ENCODE data around the gene EEF1E1. TPM values are rescaled to one million over a fixed set of nuclear protein-coding genes. Genes with fewer than 3 reads are reported as not detected.

The EEF1E1 gene
- total RNA-seq, 4 donors from 2014 or later: 14.9 to 27.0 TPM; not detected in 2

DNA sequence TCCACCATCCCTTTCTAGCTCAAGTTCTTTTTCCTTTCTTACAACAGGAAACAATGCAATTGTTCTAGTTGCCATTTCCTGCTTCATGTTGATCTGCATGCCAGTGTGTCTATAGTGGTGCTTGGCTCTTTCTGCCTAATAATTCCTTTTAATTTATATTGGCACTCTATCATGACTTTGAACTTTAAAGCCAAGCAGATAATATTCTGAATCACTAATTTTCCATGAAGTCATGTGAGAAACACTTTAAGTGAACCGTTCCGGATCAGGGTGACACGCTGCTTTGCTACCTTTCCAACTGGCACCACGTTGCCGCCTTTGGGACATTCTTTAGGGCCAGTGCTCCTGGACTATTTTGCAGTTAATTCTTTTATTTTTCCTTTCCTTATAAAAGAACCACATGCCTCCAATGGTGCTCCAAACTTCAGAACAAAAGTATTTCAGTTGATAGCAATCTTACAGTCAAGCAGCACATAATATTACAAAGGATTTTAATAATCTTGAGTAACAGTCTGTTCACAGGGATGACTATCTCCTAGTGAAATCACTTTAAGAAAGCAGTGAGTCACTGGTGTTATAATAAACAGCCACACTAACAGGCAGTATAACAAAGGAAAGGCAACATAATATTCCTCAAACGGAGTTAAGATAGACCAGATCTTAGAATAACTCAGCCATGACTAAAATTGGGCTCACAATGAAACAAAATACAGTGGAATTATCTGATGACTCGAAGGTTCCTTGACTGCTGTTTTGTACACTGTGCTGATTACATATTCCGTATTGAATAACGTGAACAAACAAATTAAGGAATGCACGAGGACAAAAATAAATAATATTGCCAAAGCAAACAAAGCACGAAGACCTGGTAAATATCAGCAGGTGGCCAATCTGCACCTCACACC lies 19.1 kb downstream of the EEF1E1 start:
- Histone ChIP-seq H3K4me1 (peaks cover 0 to 5% (median 0%) of the 10 kb centered on the region in 4 donors), H3K27me3 (no peaks in the 10 kb centered on the region), H3K27ac (no peak overlapping the region), H3K9me3 (no peaks in the 10 kb centered on the region), H3K36me3 (peaks cover 0 to 2% (median under 1%) of the 10 kb centered on the region in 4 donors), H3K4me3 (no peak overlapping the region)
- no peak for DNase-seq
- WGBS, 2 donors (ENCODE audit: low coverage in 1 of 2): 64 to 78% methylated on average over 10 to 11 of the region's 11 CpGs
- in situ Hi-C loops (cut with MboI; ENCODE audit: low pct_ligation_motif_present in 1 of 4, low pct_unique_long_range_greater_than_20kb in 1 of 4, low sequenced_read_pairs in 3 of 4): no loop called here
- TF ChIP-seq POLR2AphosphoS5 (IDR thresholded peaks at IDR 0.05) (no peak), POLR2A (IDR thresholded peaks at IDR 0.05) (no peak), EP300 (IDR thresholded peaks at IDR 0.05; ENCODE audit: low read depth) (no peak)
- TF ChIP-seq, protein P1, sequence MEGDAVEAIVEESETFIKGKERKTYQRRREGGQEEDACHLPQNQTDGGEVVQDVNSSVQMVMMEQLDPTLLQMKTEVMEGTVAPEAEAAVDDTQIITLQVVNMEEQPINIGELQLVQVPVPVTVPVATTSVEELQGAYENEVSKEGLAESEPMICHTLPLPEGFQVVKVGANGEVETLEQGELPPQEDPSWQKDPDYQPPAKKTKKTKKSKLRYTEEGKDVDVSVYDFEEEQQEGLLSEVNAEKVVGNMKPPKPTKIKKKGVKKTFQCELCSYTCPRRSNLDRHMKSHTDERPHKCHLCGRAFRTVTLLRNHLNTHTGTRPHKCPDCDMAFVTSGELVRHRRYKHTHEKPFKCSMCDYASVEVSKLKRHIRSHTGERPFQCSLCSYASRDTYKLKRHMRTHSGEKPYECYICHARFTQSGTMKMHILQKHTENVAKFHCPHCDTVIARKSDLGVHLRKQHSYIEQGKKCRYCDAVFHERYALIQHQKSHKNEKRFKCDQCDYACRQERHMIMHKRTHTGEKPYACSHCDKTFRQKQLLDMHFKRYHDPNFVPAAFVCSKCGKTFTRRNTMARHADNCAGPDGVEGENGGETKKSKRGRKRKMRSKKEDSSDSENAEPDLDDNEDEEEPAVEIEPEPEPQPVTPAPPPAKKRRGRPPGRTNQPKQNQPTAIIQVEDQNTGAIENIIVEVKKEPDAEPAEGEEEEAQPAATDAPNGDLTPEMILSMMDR (IDR thresholded peaks at IDR 0.05): no peak
- intact Hi-C loops (cut with DNase I; ENCODE audit: low total_unique reads): no loop called here

DNA sequence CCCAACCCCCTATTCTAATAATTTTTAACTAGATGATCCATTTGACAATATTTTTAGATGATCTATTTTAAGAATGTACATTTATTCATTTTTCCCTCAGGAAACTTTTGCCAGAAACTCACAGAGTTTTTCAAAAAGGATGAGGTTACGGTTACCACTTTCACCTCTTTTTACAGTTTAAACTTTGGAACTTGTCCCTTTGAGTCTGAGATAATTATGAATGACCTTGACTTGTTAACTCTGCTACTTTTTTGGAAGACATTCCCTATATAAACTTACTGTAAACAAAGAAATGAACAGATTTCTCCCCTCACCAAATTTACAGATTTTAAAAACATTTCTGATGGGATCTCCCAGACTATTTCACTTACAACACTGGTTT lies 19.8 kb downstream of the EEF1E1 start:
- Histone ChIP-seq H3K4me3 (no peak overlapping the region), H3K9me3 (no peaks in the 10 kb centered on the region), H3K27me3 (no peaks in the 10 kb centered on the region), H3K36me3 (no peaks in the 10 kb centered on the region), H3K4me1 (peaks cover 0 to 5% (median 0%) of the 10 kb centered on the region in 4 donors), H3K27ac (no peak overlapping the region)
- no peak for DNase-seq
- in situ Hi-C loops (cut with MboI; ENCODE audit: low pct_ligation_motif_present in 1 of 4, low pct_unique_long_range_greater_than_20kb in 1 of 4, low sequenced_read_pairs in 3 of 4) (no loop called here), intact Hi-C loops (cut with DNase I; ENCODE audit: low total_unique reads) (no loop called here)
- WGBS, 2 donors (ENCODE audit: low coverage in 1 of 2): 89 to 100% methylated on average over 1 of the region's 1 CpG
- no peak for TF ChIP-seq POLR2A (IDR thresholded peaks at IDR 0.05)
- TF ChIP-seq EP300 (IDR thresholded peaks at IDR 0.05; ENCODE audit: low read depth): no peak
- TF ChIP-seq, protein P1 (IDR thresholded peaks at IDR 0.05): no peak

DNA sequence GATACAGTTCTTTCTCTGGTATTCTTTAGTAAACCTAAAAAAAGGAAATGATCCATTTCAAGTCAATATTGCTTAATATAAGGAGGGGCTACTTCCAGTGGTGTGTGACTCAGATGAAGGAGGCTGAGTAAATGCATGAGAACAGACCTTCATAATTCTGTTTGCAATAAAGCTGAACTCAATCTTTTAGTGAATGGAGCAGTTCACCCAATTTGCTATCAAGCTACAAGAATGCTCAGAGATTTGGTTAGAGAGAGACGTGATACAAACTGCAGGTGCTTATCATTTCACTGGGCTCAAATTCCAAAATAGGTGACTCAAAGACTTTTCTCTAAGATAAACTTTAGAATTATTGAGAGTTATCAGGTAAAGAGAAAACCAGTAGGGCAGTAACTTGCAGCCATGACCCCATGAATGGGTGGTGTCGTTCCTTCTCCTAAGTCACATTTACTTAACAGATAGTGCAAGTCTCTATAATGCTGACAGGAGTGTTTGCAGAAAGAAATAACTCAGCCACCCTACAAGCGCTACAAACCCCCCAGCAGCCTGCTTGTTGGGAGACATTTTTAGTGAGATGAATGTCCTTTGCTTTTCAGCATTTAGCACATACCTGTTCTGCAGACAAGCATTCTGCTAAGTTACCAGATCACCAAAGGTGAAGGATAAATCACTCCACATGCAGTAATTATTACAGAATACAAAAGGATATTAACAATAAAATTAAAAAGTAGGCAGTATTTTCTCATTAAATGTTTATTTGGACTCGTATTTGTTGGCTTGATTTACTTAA lies 21.8 kb downstream of the EEF1E1 start:
- Histone ChIP-seq H3K27ac (no peak overlapping the region), H3K4me3 (no peak overlapping the region), H3K36me3 (no peaks in the 10 kb centered on the region), H3K27me3 (no peaks in the 10 kb centered on the region), H3K9me3 (no peaks in the 10 kb centered on the region), H3K4me1 (peaks cover 0 to 5% (median 0%) of the 10 kb centered on the region in 4 donors)
- intact Hi-C loops (cut with DNase I; ENCODE audit: low total_unique reads) (loop anchor here (1.0 kb wide), 1 partner anchor 13 kb away; no protein-coding TSS in a partner anchor), in situ Hi-C loops (cut with MboI; ENCODE audit: low pct_ligation_motif_present in 1 of 4, low pct_unique_long_range_greater_than_20kb in 1 of 4, low sequenced_read_pairs in 3 of 4) (no loop called here)
- no peak for DNase-seq
- WGBS, 2 donors (ENCODE audit: low coverage in 1 of 2): 69 to 81% methylated on average over 4 of the region's 4 CpGs
- TF ChIP-seq EP300 (IDR thresholded peaks at IDR 0.05; ENCODE audit: low read depth): no peak
- TF ChIP-seq POLR2A (IDR thresholded peaks at IDR 0.05): no peak
- TF ChIP-seq POLR2AphosphoS5 (IDR thresholded peaks at IDR 0.05): no peak
- TF ChIP-seq, protein P1 (IDR thresholded peaks at IDR 0.05): no peak

DNA sequence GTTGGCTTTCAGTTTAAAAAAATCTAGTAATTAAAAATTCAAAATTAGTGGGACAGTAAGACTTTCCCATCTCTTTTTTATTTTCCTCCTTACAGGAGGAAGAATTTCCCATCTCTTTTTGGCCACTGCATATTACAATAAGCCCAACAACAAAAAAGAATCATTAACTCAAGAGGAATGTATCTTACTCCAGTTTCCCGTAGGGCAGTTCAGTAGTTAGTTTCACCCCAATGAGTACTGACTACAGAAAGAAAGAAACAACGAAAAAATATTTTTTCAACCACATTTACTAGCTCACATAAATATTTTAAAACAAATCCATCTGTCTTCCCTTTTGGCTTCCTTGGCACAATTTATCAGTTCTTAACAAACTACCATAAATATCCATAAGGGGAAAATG lies 23.2 kb downstream of the EEF1E1 start:
- no peaks in the 10 kb centered on the region for H3K36me3 ChIP-seq
- WGBS, 2 donors (ENCODE audit: low coverage in 1 of 2): 72 to 80% methylated on average over 2 of the region's 2 CpGs
- H3K9me3 ChIP-seq: no peaks in the 10 kb centered on the region
- no peaks in the 10 kb centered on the region for H3K27me3 ChIP-seq
- intact Hi-C loops (cut with DNase I; ENCODE audit: low total_unique reads) (no loop called here), in situ Hi-C loops (cut with MboI; ENCODE audit: low pct_ligation_motif_present in 1 of 4, low pct_unique_long_range_greater_than_20kb in 1 of 4, low sequenced_read_pairs in 3 of 4) (no loop called here)
- peaks cover 0 to 5% (median 0%) of the 10 kb centered on the region in 4 donors for H3K4me1 ChIP-seq
- no peak for DNase-seq
- TF ChIP-seq POLR2AphosphoS5 (IDR thresholded peaks at IDR 0.05): no peak
- TF ChIP-seq POLR2A (IDR thresholded peaks at IDR 0.05): no peak
- TF ChIP-seq EP300 (IDR thresholded peaks at IDR 0.05; ENCODE audit: low read depth): no peak
- TF ChIP-seq, protein P1 (IDR thresholded peaks at IDR 0.05): no peak
- H3K4me3 ChIP-seq: no peak overlapping the region
- no peak overlapping the region for H3K27ac ChIP-seq

Data from transverse colon (tissue), 4 donors.